Ureter (tissue), 1 donor: ENCODE measurements around the gene ARRDC4. TPM values are rescaled to one million over a fixed set of nuclear protein-coding genes. Genes with fewer than 3 reads are reported as not detected.

ENCODE experiments used
- DNase-seq: peaks from one replicate; pipeline ENCODE4 v3.0.0-alpha.2; 2020; ENCODE audit warnings: low spot score
- total RNA-seq: library from RNA; stranded (reverse); gene quantifications from one replicate; pipeline ENCODE4 v1.2.4, GENCODE V29; 2023
- donor health status: DM: yes; HTN: yes; CAD: no.

ARRDC4 gene
- 13.6 TPM for total RNA-seq

DNA sequence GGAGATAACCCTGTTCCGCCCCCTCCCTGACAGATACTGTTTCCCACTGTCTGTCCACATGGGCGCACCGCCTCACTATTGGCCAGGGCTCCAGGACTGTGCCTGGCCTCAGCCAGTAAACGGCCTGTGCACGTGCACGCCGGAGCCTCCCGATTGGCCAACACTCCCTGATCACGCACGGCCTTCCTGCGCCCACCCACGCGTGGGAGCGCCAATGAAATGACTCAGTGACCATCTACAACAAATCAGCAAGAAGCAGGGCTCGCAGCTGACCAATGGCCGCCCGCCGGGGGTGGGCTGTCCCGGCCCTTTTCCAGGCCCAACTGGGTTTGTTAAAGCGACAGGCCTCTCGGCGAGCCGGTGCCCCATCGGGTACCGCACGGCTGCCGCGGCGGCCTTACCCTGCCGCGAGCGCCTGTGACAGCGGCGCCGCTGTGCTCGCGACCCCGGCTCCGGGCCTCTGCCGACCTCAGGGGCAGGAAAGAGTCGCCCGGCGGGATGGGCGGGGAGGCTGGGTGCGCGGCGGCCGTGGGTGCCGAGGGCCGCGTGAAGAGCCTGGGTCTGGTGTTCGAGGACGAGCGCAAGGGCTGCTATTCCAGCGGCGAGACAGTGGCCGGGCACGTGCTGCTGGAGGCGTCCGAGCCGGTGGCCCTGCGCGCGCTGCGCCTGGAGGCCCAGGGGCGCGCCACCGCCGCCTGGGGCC lies at the start of gene ARRDC4:
ARRDC4 (plus strand) TSS at position 340 of the 703 bp plus-strand sequence; CDS start at position 499, 159 bp downstream.
- peak; percentile 99 for DNase-seq

DNA sequence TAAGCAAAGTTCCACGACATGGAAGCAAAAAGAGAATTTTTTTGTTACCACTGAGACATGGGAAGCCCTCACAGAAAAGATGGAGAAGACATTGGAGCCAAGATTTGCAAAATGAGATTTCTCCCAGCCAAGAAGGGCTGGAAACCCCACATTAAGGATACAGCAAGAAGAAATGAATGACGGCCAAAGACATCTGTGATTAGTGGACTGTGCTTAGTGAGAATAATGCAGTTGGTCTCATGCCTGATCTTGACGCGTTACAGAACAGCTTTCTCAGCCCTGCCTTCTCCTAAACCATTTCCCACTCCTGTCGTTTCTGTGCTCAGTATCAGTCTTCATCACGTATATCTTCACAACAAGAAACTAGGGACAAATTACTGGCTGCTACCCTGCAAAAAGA lies 45.8 kb upstream of the ARRDC4 start:
- DNase-seq: no peak

DNA sequence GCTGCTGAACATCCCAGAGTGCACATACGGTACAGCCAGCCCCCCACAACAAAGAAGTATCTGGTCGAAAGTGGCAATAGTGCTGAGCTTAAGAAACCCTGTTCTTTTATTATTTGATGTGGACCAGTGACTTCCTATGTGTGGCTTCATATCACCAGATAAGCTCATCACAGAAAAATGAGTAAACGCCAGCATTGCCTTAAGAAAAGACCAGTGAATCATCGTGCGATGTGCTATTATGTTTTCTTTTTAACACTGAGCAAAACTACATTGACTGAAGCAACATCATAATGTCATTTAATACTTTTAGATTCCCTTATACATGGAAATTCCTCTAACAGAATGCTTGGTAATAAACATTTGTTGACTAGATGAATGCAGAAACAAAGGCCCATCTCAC lies 45.2 kb upstream of the ARRDC4 start:
- DNase-seq: no peak

- no peak for DNase-seq
Measured at GRCh38 chr15:97921296-97921865, 39.1 kb upstream of the ARRDC4 start.

DNA sequence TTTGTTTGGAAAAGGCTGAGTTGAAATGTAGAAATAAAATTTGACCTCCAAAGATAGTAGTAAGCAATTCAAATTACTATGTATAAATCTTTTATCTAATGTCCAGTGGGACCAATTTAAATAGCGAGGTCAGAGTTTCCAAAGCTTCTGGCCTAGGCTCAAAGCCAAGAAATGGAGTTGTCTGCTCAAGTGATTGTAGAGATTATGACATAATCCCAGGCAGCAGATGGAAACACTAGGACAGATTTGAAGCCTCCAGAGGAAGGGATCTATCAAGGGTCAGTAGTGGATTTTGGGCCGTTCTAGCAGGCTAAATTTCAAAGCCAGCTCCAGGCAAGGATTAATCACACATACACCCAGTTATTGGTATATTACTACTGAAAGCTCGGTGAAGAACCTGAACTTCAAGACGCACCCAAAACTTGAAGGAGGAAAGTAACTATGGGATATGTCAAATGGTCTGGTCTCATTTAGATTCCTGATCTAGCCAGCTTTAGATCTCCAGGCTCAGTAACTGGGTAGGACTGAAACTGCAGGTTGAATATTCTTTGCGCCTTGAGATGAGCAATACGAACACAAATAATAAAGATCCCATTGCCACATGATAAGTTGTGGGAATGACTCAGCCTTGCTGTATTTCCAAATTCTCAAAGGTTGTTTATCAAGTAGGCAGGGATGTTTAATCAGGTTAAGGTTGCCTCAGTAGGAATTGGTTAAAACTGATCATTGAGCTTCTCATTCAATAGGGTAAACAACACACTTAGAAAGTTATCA lies 30.9 kb upstream of the ARRDC4 start:
- no peak for DNase-seq

DNA sequence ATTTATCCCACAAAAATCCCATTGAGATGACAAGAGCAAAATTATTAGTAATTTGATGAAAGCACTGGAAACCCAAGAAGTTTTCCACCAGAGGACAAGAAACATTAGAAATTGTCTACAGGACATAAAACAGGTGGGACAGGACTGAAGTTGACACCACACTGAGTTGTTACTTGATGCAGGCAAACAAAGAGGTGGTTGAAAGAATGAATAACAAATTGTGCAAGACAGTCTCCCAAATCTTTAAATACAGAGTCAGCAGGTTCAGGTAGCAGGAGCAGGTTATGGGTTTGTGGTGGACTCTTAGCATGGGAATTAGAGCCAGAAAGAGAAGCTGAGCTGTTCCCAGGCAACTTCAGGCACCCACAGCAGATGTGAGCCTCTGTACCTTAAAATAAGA lies 30.3 kb upstream of the ARRDC4 start:
- no peak for DNase-seq

DNA sequence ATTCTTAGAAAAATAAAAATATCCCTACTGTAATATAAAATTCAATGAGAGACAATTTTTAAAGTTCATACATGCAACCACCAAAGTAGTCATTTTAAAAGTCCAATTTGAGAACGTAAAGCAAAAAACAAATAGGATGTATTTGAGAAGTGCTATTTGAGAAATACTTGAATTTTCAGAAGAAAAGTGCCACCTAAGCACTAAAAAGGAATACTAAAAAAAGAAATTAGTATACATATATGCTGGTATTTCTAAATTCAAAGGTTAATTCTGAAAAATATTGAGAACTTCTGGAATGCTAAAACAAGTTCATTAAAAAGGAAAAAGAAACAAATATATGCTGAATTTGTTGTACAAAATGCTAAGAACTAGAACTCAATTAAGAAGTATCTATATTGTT lies 29.2 kb upstream of the ARRDC4 start:
- no peak for DNase-seq

GRCh38 chr15:97933589-97933988 lies 26.9 kb upstream of the ARRDC4 start:
- DNase-seq: no peak

- no peak for DNase-seq
Measured at GRCh38 chr15:97940993-97941392, 19.5 kb upstream of the ARRDC4 start.

DNA sequence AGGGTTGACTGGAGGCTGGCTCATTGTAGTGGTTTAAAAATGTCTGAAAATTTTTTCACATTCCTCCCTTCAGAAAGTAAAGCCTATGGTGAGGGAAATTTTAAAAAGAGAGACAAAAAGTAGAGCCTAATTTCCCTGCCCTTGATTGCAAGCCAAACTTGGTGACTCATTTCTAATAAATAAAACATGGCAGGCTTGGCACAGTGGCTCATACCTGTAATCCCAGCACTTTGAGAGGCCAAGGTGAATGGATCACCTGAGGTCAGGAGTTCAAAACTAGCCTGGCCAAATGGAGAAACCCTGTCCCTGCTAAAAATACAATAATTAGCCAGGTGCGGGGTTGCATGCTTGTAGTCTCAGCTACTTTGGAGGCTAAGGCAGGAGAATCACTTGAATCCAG lies 18.9 kb upstream of the ARRDC4 start:
- no peak for DNase-seq

DNA sequence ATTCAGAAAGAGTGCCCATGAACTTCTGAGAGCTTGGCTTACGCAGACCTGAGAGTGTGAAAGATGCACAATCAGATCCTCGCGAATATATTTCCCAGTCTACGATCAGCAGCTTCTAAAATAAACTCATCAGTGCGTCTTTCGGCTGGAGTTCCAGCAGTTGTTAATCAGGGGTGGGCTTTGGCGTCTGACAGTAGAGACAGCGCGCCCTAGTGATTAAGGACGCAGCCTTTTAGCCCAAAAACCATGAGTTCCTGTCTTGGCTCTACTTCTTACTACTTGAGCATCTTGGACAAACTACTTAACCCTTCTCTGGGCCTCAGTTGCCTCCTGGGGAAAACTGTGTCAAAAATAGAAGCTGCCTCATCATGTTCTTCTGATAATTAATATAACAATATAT lies 15.8 kb upstream of the ARRDC4 start:
- no peak for DNase-seq

DNA sequence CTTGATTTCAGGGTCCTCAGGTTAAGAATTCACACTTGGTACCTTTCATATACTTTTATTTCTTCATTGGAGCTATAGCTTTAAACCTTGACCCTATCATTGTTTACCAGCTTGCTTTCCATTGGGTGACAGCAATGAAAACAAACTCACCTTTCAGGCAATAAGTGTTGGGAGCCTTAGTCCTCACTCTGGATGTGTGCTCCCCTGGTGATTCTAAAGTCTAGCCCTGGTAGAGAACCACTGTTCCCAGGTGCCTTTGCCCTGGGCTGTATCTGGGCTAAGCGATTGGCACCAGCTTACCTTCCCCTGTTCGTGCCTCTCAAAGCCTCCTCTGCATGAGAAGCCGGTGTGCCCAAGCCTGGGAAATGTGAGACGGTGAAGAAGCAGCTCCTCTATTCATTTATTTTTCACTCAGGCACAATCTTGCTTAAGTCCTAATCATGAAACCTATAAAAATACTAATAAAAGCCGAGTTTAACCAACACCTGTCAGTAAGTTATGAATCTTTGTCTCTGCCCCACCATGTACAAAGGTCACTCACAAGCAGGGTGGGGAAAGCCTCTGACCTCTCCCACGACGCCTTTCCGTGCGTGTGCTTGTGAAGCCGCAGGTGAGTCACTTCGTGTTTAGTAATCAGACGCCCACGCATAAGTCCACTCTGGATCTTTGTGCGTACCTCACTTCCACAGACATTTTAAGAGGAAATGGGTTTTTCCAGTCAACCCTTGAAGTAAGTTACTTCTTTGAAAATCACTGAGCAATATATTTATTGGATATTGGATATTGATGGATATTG lies 12.8 kb upstream of the ARRDC4 start:
- DNase-seq: no peak

DNA sequence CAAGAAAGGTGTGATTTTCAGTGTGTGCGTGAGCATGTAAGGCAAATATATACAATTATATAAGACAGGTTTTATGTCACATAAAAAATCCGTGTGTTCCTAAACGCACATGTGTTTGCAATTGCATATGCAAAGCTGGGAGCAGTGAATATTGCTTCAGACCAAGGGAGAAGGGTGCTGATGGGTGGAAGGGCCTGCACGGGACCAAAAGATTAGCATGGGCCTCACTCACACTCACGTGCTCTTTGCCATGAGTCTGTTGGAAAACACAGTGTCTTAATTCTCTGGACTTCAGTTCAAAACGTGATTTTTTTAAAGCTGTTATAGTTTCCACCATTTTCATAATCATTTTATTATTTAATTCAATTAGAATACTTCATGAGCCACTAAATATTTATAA lies 7.2 kb upstream of the ARRDC4 start:
- no peak for DNase-seq

- no peak for DNase-seq
Measured at GRCh38 chr15:97953748-97954147, 6.8 kb upstream of the ARRDC4 start.

DNA sequence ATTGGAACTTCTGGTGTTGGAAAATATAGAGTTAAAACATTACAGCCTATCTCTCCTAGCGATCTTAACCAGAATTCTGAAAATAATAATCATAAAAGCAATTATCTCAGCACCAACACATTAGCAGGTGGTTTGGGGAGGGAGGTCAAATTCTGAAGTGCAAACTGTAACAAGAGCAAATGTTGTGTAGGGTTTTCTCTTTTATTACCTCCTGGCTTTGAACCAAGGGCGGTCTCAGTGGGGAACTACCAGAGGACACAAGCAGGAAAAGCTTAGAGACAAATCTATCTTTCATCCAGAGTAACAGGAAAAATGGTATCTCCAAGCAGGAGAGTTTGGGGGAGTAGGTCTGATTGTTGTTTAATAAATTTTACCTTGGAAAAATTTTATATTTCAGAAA lies 5.5 kb upstream of the ARRDC4 start:
- DNase-seq: no peak

DNA sequence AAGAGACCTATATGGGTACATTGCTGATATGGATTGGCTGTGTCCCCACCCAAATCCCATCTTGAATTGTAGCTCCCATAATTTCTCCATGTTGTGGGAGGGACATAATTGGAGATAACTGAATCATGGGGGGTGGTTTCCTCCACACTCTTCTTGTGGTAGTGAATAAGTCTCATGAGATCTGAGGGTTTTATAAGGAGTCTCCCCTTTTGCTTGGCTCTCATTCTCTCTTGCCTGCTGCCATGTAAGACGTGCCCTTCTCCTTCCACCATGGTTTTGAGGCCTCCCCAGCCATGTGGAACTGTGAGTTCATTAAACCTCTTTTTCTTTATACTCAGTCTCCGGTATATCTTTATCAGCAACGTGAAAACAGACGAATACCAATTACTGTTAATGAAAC lies 5.0 kb upstream of the ARRDC4 start:
- no peak for DNase-seq

DNA sequence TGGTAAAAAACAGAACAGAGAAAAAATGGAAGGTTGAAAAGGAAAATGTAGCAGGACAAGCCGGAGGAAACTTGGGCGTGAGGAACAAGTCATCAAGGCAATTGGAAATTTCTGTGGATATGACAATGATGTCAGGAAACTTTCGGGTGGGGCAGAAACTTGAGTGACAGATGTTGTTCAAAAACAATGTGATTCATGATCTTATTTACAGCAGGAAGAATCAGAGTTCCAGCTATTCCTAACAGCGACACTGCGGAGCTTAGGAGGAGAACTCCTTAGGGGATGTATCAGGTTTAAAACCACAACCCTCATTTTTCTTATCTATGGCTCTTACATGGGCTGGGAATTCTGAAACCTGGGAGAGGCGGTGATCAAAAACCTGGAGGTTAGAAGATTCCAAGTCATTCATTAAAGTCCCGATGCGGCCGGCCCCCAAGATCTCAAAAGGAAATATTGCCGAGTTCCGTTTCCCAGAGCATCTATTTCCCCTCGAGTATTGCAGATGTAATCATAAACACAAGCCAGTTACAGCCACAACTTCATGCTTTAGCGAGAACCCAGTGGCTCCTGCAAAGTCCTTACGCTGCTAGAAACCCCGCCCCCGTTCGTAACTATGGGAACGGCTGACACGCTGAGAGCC lies 659 bp upstream of the ARRDC4 start:
- DNase-seq: no peak

- DNase-seq: no peak
Measured at GRCh38 chr15:97961067-97961954, 808 bp downstream of the ARRDC4 start.

DNA sequence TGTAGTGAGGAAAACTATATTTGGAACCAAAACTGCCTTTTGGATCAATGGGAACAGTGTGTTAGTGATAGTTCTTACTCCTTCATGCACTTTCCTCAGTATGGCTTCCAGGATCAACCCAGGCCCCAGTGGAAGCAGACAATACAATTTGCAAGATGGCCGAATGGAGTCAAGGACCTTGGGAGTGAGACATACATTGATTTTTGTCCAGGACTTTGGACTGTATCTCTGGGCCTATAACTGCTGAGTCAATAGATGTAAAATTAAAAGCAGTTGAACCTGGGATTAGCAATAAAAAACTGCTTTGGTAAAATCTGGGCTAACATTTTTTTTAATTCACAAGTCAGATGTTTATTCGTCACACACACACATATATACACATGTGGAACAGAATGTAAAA lies 1.8 kb downstream of the ARRDC4 start:
- DNase-seq: no peak

GRCh38 chr15:97963779-97964178 lies 3.3 kb downstream of the ARRDC4 start:
- DNase-seq: no peak

DNA sequence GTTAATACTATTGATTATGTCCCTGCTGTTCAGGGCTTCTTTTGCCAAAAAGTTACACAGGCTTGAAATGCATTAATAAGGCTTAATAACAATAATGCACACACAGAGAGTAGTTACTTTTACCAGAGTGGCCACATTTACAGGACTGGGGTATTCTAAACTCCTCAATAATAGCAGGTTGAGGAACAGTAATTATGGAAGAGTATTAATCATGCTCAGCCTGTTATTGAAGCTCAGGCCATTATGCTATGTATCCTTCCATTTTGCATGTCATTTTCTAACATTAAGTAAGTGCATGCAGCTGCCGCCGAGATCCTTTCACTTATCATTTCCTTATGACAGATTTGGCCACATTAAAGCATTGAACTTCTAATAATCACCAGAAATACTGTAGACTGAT lies 5.7 kb downstream of the ARRDC4 start:
- DNase-seq: no peak
